GM18868 (cell line): ENCODE data around the gene ITGA3.

Experiments used
- ATAC-seq: cut with Tn5 transposase; IDR thresholded peaks from one replicate; pipeline ENCODE4 v1.9.1; 2021; ENCODE audit warnings: mild to moderate bottlenecking, moderate library complexity; ENCODE audit not compliant: unreplicated experiment

ITGA3 gene

DNA sequence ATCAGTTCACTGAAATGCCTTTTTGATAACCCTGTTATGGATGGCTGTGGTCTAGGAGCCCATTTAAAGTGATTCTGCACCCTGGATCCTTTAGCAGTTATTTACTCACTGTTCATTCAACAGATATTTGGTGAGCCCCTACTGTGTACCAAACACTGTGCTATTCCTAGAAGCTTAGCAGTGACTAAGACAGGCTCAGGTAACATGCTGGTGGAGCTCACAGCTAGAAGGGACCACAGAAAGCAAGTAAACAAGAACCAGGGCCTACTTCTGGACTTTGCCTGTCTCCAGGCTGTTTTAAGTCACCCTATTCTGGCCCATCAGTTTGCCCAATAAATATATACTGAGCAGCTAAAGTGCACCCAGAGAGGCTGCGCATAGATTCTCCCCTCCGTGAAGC is 11.1 kb downstream of the ITGA3 start:
- no peak for ATAC-seq

DNA sequence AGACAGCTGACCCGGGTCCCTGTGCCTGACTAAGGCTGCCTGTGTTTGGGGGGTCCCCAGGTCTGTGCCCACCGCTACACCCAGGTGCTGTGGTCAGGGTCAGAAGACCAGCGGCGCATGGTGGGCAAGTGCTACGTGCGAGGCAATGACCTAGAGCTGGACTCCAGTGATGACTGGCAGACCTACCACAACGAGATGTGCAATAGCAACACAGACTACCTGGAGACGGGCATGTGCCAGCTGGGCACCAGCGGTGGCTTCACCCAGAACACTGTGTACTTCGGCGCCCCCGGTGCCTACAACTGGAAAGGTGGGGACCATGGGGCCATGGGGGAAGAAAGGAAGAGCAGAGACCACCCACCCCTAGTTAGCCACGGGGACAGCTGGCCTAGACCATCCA is 12.1 kb downstream of the ITGA3 start:
- no peak for ATAC-seq

DNA sequence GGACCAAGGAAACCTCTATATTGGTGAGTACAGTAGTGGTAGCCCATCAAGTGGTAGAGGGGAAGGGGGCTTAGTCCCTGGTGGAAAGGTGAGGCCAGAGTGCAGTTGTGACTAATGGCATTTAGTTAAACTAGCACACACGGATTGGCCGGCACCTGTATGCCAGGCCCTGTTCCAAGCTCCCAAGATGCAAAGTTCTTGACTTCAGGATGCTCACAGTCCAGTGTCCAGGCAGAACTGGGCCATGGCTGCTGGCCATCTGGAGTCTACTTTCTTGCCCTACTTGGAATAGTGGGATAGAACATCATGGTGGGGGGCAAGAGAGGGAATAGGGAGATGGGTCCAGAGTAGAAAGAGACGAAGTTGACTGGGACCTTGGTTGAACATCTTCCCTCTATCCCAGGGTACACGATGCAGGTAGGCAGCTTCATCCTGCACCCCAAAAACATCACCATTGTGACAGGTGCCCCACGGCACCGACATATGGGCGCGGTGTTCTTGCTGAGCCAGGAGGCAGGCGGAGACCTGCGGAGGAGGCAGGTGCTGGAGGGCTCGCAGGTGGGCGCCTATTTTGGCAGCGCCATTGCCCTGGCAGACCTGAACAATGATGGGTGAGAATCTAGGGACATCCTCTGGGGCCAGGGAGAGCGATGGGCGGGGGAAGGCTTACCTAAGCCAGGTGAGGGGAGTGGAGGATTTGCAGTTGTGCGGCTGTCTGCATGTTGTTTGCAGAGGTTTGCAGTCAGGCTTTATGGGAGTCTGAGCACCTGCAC is 15.2 kb downstream of the ITGA3 start:
- ATAC-seq = no peak

DNA sequence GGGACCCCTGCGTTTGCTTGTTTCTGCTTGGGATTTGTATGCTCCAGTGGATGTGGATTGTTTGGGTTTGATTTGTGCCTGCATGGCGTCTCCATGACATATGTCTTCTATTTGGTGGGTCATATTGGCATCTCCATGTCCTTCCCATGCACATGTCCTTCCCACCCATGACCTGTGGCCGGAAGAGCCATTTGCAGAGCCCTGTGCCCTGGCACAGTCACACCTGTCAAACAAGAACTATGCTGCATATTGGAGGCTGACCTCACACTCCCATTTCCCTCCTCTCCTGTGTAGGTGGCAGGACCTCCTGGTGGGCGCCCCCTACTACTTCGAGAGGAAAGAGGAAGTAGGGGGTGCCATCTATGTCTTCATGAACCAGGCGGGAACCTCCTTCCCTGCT is 15.8 kb downstream of the ITGA3 start:
- no peak for ATAC-seq

DNA sequence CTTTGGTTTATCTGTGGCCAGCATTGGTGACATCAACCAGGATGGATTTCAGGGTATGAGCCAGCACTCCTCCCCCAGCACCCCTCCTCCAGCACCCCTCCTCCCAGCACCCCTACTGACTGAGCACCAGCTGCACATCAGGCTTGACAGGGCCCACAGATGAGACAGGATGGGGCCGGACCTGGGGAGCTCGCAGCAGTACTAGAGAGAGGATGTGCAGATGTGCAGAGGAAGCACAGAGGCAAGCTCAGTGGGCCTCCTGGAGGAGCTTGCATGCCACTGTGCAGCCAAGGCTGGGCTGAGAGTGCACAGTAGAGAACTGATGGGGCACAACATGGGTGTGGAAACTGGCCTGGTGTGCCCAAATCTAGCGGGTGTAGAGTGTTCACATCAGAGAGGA is 16.2 kb downstream of the ITGA3 start:
- ATAC-seq = no peak

- no peak for ATAC-seq
Observed at GRCh38 chr17:50072925-50073324, 17.0 kb downstream of the ITGA3 start.

- no peak for ATAC-seq
Observed at GRCh38 chr17:50074227-50074626, 18.3 kb downstream of the ITGA3 start.

DNA sequence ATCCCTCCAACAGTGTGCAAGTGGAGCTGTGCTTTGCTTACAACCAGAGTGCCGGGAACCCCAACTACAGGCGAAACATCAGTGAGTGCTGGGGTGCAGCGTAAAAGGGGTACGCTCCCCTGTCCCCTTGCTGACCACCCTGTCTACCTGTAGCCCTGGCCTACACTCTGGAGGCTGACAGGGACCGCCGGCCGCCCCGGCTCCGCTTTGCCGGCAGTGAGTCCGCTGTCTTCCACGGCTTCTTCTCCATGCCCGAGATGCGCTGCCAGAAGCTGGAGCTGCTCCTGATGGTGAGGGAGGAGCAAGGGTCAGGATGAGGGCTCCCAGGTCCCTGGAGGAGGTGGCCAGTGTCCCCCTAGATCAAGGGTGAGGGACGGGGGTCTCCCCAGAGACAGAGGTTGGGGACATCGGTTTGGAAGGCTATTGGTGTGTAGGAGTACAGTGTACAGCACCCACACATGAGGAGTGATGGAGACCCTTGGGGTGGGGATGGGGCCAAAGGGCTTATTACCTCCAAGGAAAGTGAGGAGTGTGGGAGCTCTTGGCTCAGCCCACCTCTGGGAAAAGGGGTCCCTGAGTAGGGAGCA is 19.6 kb downstream of the ITGA3 start:
- ATAC-seq = no peak

- no peak for ATAC-seq
Observed at GRCh38 chr17:50076221-50076590, 20.3 kb downstream of the ITGA3 start.

DNA sequence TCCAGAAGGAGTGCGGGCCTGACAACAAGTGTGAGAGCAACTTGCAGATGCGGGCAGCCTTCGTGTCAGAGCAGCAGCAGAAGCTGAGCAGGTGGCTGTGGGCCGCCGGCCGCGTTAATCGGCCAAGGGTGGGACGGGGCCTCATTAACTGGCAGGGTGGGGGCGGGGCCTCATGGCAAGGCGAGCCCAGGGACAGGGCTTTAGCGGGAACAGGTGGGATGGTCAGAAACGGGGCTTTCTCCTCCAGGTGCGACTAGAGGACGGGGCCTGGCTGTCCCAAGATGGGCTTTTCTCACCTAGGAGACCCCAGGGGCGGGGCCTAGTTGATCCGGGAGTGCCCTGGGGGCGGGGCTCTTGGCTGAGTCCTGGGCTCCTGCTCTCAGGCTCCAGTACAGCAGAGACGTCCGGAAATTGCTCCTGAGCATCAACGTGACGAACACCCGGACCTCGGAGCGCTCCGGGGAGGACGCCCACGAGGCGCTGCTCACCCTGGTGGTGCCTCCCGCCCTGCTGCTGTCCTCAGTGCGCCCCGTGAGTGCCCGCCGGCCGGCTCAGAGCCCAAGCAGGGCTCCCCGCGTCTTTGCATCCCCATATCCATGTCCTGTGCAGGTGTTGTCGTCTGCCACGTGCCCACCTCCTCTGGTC is 20.8 kb downstream of the ITGA3 start:
- ATAC-seq = no peak

GRCh38 chr17:50078430-50078829 is 22.5 kb downstream of the ITGA3 start:
- no peak for ATAC-seq

DNA sequence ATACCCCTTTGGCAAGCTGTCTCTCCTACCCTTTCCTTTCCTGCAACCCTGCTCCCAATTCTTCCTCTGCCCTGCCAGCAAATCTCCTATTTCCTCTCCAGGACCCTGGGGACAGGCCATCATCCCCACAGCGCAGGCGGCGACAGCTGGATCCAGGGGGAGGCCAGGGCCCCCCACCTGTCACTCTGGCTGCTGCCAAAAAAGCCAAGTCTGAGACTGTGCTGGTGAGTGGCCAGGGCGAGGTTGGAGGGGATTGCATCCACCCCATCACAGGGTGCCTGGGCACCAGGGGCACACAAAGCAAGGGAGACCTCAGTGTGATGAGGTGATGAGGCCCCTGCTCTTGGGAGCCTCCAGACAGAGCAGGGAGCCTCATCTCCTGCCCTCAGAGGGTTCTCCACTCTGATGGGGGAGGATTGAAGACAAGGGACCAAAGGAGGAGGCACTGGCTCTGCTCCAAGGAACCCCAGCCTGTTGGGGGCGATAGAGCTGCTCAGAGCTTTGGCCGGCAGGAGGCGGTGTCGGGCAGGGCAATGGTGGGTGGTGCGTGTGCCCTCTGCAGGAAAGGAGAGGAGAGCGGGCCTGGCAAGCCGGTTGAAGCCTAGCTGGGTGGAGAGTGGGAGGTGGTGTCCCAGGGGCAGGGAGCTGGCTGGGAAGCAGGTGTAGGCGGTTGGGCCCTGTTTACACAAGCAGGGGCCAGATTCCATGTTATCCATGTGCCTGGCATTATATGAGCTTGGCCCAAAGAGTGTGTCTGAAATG is 23.6 kb downstream of the ITGA3 start:
- no peak for ATAC-seq

GRCh38 chr17:50080096-50080480 is 24.2 kb downstream of the ITGA3 start:
- ATAC-seq = no peak

GRCh38 chr17:50080827-50081226 is 24.9 kb downstream of the ITGA3 start:
- ATAC-seq = no peak

- ATAC-seq = no peak
Observed at GRCh38 chr17:50081757-50082156, 25.8 kb downstream of the ITGA3 start.

DNA sequence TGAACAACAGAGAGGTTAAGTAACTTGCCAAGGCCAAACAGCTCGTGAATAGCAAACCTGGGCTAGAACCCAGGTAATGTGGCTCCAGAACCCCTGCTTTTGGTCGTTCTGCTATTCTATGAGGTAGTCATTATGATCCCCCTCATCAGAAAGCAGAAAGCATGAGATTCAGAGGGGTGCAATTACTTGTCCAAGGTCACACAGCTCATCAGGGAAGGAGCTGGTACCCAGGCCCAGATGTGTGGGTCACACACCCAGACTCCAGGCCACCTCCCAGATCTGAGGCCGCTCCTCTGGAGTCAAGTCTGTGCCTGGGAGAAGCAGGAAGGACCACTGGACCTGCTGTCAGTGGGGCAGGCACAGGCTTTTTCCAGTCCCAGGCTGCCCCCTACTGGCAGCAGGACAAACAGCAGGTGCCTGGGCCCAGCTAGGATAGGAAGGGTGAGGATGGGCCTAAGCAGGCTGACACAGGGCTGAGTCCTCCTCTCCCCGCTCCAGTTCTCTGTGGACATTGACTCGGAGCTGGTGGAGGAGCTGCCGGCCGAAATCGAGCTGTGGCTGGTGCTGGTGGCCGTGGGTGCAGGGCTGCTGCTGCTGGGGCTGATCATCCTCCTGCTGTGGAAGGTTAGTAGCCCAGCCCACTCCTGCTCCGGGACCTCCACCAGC is 31.5 kb downstream of the ITGA3 start:
- ATAC-seq = peak; percentile 56

GRCh38 chr17:50087912-50088405 is 32.0 kb downstream of the ITGA3 start:
- ATAC-seq = no peak

DNA sequence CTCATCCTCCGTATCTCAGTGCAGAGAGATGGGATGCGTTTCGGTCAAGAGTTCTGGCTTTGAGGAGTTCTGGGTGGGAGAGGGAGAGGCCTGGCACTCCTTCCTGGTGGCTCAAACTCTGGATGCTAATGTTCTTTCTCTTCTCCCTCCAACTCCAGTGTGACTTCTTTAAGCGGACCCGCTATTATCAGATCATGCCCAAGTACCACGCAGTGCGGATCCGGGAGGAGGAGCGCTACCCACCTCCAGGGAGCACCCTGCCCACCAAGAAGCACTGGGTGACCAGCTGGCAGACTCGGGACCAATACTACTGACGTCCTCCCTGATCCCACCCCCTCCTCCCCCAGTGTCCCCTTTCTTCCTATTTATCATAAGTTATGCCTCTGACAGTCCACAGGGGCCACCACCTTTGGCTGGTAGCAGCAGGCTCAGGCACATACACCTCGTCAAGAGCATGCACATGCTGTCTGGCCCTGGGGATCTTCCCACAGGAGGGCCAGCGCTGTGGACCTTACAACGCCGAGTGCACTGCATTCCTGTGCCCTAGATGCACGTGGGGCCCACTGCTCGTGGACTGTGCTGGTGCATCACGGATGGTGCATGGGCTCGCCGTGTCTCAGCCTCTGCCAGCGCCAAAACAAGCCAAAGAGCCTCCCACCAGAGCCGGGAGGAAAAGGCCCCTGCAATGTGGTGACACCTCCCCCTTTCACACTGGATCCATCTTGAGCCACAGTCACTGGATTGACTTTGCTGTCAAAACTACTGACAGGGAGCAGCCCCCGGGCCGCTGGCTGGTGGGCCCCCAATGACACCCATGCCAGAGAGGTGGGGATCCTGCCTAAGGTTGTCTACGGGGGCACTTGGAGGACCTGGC is 33.3 kb downstream of the ITGA3 start:
- ATAC-seq = no peak

DNA sequence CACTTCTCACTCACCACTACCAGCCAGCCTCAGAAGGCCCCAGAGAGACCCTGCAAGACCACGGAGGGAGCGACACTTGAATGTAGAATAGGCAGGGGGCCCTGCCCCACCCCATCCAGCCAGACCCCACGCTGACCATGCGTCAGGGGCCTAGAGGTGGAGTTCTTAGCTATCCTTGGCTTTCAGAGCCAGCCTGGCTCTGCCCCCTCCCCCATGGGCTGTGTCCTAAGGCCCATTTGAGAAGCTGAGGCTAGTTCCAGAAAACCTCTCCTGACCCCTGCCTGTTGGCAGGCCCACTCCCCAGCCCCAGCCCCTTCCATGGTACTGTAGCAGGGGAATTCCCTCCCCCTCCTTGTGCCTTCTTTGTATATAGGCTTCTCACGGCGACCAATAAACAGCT is 34.2 kb downstream of the ITGA3 start:
- ATAC-seq = no peak
